ENCODE data around the gene CASP3.
"Not testable (repeated sequence)": the region's sequence is repeated elsewhere in the genome, so short reads cannot be mapped to it uniquely, and the experiment has no call there.

Gene CASP3

GRCh38 chr4:184628103-184628502, 21.1 kb downstream of the CASP3 start:
- no peak for DNase-seq

- not testable (repeated sequence) for DNase-seq
Measured at GRCh38 chr4:184625783-184626596, 23.3 kb downstream of the CASP3 start.

GRCh38 chr4:184624972-184625554, 24.2 kb downstream of the CASP3 start:
- no peak for DNase-seq

- DNase-seq = not testable (repeated sequence)
Measured at GRCh38 chr4:184624504-184624903, 24.7 kb downstream of the CASP3 start.

- no peak for DNase-seq
Measured at GRCh38 chr4:184621518-184621917, 27.7 kb downstream of the CASP3 start.

GRCh38 chr4:184620212-184620867, 28.9 kb downstream of the CASP3 start:
- DNase-seq = no peak

GRCh38 chr4:184617600-184618196, 31.5 kb downstream of the CASP3 start:
- DNase-seq = no peak

- DNase-seq = no peak
Measured at GRCh38 chr4:184616633-184617551, 32.4 kb downstream of the CASP3 start.

- DNase-seq = not testable (repeated sequence)
Measured at GRCh38 chr4:184616168-184616567, 33.1 kb downstream of the CASP3 start.

GRCh38 chr4:184614509-184614908, 34.7 kb downstream of the CASP3 start:
- DNase-seq = no peak

GRCh38 chr4:184613405-184613804, 35.8 kb downstream of the CASP3 start:
- DNase-seq = no peak

GRCh38 chr4:184612074-184612473, 37.2 kb downstream of the CASP3 start:
- DNase-seq = no peak

- DNase-seq = not testable (repeated sequence)
Measured at GRCh38 chr4:184607429-184607828, 41.8 kb downstream of the CASP3 start.

- not testable (repeated sequence) for DNase-seq
Measured at GRCh38 chr4:184602857-184603256, 46.4 kb downstream of the CASP3 start.

- not testable (repeated sequence) for DNase-seq
Measured at GRCh38 chr4:184600982-184601381, 48.3 kb downstream of the CASP3 start.

- DNase-seq = no peak
Measured at GRCh38 chr4:184599492-184600135, 49.6 kb downstream of the CASP3 start.

GRCh38 chr4:184598753-184599491, 50.3 kb downstream of the CASP3 start:
- no peak for DNase-seq

- no peak for DNase-seq
Measured at GRCh38 chr4:184596617-184597185, 52.5 kb downstream of the CASP3 start.

- no peak for DNase-seq
Measured at GRCh38 chr4:184596044-184596616, 53.1 kb downstream of the CASP3 start.

GRCh38 chr4:184595430-184595829, 53.8 kb downstream of the CASP3 start:
- DNase-seq = no peak

All from NCI-H1417 treated with DMSO at 0.1 percent for 48 hours (cell line).